ENCODE results near the gene CRHR2.
"Not testable (repeated sequence)": the region's sequence is repeated elsewhere in the genome, so short reads cannot be mapped to it uniquely, and the experiment has no call there.

Gene CRHR2

DNA sequence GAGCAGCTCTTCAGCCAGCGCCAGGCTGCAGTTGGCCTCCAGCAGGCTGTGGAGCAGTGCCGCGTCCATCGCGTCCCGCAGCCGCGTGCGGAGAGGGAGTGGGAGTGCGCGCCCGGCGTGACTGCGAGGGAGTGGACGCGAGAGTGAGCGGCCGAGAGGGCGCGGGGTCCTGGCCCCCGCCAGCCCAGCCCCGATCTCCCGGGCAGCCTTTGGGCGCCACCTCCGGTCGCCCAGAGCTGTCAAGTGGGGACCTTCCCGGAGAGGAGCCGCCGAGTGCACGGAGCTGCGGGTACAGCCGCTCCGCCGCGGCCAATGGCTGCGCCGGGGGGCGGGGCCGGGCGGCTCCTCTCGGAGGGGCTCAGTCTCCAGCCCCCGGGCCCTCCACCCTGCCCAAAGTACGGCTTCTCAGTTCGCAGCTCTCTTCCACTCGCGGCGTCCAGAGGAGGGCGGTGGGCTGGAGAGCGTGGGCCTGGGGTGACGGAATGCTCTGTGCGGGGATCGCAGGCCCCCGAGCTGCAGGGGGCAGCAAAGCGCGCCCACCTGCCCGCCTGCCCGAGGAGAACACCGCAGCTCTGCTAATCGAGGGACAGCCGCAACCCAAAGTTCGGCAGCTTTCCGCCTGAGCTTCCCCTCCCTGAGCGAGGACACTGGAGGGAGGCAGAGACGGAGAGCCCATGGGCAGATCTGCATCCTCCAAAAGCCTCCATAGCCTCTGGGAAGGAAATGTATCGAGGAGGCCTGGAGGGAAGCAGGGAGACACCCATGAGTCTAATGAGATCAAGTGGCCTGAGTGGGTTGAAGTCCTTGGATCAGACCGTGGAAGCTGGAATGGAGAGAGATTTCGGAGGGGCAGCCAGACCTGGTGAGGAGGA, at the start of gene CRHR2:
CRHR2 (minus strand) TSS at position 245 of the 872 bp plus-strand sequence; CDS start at position 69, 176 bp downstream.
- no peak for TF ChIP-seq ZNF274 (IDR thresholded peaks at IDR 0.05; ENCODE audit: low read depth, low read length)
- no peak within 1 kb of the TSS; the same call in 1 of the 2 replicates for H3K4me3 ChIP-seq (ENCODE audit: low read length)

DNA sequence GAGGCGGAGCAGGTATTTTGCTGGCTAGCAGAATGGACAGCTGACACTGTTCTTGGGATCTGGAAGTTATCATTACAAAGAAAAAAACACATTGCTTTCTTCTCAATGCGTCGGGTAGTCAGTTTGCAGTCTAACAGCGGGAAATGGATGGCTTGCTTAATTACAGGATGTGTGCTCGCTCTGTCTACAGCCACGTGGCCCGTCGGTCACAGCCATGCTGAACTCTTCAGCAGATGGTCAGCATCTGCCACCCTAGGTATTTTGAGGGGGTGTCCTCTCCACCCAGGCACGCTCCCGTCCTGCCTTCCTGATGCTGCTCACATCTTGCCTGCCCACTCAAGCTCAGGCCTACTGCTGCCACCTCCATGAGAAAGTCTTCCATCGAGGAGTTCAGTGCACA, 49.3 kb upstream of the CRHR2 start:
- no peak overlapping the region for H3K4me3 ChIP-seq (ENCODE audit: low read length)
- TF ChIP-seq ZNF274 (IDR thresholded peaks at IDR 0.05; ENCODE audit: low read depth, low read length) = no peak

DNA sequence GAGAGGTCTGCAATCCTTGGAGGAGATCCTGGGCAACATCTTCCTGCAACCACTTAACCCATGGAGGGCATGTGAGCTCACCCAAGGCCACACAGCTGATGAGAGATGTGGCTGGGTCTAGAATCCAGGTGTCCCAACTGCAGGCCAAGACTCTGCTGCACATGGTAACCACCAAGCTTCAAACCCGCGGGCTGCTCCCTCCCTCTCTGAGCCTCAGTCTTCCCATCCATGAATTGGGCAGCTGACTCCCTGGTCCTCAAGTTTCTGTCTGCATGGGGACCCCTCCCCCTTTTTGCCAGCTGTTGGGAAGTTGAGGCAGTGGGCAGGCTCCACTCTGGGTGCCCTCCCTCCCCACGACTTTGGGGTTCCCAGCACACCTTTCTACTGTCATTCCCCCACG, 48.7 kb upstream of the CRHR2 start:
- no peak overlapping the region for H3K4me3 ChIP-seq (ENCODE audit: low read length)
- no peak for TF ChIP-seq ZNF274 (IDR thresholded peaks at IDR 0.05; ENCODE audit: low read depth, low read length)

DNA sequence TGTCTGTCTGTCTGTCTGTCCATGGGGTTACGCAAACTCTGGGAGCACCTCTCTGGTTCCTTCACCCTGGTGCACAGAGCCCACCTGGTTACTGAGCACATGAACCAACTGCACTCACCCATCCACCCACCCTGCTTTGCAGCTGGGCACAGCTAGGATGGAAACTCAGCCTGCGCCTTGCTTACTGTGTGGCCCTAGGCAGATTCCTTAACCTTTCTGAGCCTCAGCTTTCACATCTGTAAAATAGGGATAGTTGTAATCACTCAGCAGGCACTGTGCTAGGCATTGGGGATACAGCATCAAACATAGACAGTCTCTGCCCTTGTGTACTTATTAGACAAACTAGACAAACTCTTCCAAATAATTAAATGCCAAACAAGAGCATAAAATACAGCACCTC, 47.8 kb upstream of the CRHR2 start:
- no peak overlapping the region for H3K4me3 ChIP-seq (ENCODE audit: low read length)
- no peak for TF ChIP-seq ZNF274 (IDR thresholded peaks at IDR 0.05; ENCODE audit: low read depth, low read length)

DNA sequence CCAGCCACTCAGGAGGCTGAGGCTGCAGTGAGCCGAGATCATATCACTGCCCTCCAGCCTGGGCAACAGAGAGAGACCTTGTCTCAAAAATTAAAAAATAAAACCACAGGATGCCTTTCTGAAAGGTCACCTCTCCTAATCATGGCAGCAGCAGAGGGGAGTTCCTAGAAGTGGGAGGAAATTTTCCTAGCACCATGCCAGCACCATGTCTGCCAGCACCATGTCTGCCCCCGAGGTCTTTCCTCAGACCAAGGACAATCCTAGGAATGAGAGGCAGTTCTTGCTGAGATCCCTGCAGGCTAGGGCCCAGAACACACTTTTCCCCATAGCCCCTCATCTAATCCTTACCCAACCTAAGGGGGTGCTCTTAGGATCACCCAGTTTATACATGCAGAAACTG, 47.4 kb upstream of the CRHR2 start:
- no peak overlapping the region for H3K4me3 ChIP-seq (ENCODE audit: low read length)
- no peak for TF ChIP-seq ZNF274 (IDR thresholded peaks at IDR 0.05; ENCODE audit: low read depth, low read length)

DNA sequence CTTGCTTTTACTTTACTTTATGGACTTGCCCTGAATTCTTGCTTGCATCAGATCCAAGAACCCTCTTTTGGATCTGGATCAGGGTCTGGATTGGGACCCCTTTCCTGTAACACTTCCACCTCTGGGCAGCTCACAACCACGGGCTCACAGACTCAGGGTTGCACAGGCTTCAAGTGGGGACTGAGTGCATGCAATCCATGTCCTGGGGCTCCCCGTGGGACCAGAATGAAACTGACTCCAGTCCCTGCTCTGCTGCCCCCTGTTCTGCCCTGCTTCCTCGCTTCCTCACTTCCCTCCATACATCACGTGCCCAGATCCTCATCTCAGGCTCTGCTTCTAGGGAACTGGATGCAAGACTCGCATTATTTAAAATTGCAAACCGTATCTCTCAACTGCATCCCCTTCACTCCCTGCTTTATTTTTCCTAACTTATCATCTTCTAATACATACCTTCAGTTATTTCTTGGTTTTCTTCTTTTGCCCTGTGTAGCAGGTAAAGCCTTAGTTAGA, 46.4 kb upstream of the CRHR2 start:
- no peak for TF ChIP-seq ZNF274 (IDR thresholded peaks at IDR 0.05; ENCODE audit: low read depth, low read length)
- no peak overlapping the region for H3K4me3 ChIP-seq (ENCODE audit: low read length)

DNA sequence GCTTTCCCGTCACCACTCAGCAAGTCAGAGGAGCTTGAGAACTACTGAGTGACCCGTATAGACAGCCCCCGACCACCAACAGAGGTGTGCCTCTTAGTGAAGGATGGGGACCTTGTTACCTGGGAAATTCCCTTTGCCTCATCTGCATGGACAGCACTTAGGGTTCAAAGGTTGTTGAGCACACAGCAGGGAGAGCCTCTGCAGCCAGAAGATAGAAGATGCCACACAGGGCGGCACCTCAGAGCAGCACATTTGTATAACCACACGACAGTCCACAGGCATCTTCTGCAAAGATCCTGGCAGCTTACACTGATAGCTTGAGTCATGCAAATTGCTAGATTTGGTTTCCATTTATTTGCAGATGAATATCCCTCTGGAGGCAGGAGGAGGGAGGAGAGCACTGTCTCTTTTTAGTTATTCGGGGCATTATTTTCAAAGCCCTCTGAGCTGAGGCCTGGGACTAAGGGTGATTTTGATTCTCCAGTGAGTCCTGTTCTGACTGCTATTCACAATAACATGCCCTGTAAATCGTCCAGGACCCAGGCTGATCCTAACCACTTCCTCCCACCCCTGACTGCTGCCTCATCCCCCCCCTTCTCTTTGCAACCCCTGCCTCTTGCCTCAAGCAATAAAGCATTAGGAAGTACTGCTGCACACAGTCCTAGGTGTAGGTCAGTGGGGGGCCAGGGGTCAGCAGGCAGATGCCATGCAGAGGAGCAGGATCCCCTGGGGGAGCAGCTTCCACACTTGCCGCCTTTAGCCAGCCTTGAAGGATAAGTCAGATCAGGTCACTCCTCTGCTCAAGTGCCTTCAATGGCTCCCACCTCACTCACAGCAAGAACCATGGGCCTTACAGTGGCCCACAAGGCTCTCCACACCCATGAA, 45.0 kb upstream of the CRHR2 start:
- no peak overlapping the region for H3K4me3 ChIP-seq (ENCODE audit: low read length)
- no peak for TF ChIP-seq ZNF274 (IDR thresholded peaks at IDR 0.05; ENCODE audit: low read depth, low read length)

DNA sequence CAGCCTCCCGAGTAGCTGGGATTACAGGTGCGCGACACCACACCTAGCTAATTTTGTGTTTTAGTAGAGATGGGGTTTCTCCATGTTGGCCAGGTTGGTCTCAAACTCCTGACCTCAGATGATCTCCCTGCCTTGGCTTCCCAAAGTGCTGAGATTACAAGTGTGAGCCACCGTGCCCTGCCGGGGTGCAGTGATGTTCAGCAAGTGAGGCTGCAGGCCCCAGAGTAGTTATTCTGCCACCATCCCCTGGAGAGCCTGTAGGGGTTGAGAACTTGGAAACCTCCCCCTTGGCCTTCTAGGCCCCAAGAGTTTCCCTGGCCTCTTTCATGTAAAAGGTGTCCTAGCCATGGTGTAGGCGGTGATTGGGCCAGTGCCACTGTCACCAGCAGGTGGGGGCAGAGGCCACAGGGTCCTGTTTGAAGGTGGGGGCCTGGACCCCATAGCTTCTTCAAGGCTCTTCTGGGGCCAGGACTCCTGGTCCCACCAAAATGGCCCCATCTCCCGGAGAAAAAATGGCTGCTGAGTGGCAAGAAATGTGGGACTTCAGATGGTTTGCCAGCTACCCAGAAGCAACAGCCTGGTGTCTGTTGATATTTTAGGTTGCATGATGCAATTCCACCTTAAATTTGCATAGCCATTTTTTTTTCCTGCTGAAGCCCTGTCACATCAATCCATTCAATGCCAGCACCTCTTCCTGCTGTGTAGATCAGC, 44.2 kb upstream of the CRHR2 start:
- TF ChIP-seq ZNF274 (IDR thresholded peaks at IDR 0.05; ENCODE audit: low read depth, low read length) = no peak
- H3K4me3 ChIP-seq (ENCODE audit: low read length) = no peak overlapping the region

DNA sequence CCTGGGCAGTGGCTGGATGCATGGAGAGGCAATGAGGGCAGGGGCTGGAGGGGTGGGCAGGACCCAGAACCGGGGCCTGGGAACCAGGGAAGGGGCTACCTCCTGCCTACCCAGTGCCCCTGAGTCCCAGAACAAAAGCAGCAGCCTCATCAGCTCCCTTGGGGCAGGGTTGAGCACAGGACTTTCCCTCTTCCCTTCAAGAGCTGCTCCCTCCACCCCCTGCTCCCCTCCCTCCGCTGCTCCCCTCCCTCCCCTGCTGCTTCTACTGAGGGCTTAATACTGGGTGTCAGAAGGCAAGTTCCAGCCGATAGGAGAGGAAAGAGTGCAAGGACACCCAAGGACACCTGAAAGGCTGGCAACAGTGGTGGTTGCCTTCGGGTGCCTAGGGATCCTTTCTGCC, 41.5 kb upstream of the CRHR2 start:
- no peak for TF ChIP-seq ZNF274 (IDR thresholded peaks at IDR 0.05; ENCODE audit: low read depth, low read length)

DNA sequence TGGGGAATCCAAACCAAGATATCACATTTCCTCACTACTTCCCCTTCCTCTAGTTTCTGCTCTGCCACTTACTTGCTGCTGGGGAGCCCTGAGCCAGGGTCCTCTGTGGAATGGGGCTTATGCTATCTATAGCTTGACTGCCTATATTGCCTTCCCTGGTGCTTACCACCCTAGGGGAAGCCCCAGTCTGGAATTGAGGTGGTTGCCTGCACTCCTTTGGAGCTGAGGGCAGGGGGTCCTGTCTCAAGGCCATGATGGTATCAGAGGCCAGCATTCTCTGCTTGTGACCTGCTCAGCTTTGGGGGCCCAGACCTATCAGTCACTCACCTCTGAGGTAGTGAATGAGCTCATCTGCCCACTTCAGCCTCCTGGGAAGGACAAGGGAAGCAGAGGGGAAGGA, 40.4 kb upstream of the CRHR2 start:
- H3K4me3 ChIP-seq (ENCODE audit: low read length) = no peak overlapping the region
- TF ChIP-seq ZNF274 (IDR thresholded peaks at IDR 0.05; ENCODE audit: low read depth, low read length) = no peak

More for the DNA sequence above, 41.5 kb upstream of the CRHR2 start:
- H3K4me3 ChIP-seq (ENCODE audit: low read length) = no peak overlapping the region

DNA sequence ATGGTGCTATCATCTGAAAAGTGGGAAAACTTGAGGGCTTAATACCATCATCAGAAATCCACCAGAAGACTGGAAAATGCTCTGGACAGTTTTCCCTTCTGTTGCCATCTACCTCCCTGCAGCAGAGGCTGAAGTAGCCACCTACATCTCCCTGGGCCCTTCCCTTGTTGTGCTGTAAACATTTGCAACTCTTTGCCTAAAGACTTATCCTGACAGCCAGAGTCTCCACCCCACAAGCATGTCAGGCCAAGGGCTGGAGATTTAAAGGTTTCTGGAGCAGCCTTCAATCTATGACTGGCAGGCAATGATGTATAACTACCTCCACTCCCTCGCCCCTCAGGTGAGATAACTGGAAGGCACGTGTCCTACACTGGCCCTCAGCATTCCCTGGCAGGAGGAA, 39.9 kb upstream of the CRHR2 start:
- H3K4me3 ChIP-seq (ENCODE audit: low read length) = no peak overlapping the region
- no peak for TF ChIP-seq ZNF274 (IDR thresholded peaks at IDR 0.05; ENCODE audit: low read depth, low read length)

DNA sequence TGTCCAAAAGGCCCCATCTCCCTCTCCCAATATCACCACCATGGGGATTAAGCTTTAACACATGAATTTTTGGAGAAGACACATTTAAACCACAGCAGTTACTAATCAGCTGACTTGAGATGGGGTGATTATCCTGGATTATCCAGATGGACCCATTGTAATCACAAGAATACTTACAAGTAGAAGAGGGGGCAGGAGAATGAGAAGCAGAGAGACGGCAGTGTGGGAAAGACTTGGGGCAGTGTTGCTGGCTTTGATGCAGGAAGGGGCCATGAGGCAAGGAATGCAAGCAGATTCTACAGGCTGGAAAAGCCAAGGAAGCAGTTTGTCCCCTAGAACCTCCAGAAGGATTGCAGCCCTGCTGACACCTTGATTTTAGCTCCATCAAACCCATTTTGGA, 39.0 kb upstream of the CRHR2 start:
- H3K4me3 ChIP-seq (ENCODE audit: low read length) = no peak overlapping the region
- TF ChIP-seq ZNF274 (IDR thresholded peaks at IDR 0.05; ENCODE audit: low read depth, low read length) = no peak

DNA sequence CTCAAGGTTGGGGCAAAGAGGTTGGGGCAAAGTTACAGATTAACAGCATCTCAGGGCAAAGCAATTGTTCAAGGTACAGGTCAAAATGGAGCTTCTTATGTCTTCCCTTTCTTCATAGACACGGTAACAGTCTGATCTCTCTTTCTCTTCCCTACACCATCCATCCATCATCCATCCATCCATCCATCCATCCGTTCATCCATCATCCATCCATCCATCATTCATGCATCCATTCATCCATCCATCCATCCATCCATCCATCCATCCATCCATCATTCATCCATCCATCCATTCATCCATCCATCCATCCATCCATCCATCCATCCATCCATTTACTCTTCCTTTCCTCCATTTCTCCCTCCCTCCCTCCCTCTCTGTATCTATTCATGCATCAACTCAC, 37.2 kb upstream of the CRHR2 start:
- H3K4me3 ChIP-seq (ENCODE audit: low read length) = not testable (repeated sequence)

DNA sequence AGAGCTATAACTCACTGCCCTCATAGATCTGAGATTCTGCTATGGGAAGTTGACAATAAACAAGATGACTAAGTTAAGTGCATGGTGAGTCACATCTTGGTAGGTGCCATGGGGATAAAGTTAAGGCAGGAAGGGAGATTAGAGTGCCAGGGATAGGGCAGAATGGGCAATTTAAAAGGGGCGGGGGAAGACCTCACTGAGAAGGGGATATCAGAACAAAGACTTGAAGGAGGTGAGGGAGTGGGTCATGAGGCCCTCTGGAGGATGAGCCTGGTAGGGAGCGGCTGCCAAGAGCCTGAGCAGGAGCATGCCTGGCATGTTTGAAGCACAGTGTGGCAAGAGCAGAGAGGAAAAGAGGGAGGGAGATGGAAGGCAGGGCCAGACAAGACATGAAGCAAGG, 34.9 kb upstream of the CRHR2 start:
- no peak overlapping the region for H3K4me3 ChIP-seq (ENCODE audit: low read length)
- TF ChIP-seq ZNF274 (IDR thresholded peaks at IDR 0.05; ENCODE audit: low read depth, low read length) = no peak
